ENCODE data around the gene HDGF.
A peak's percentile ranks its signal among the peaks of the same experiment; 100 is the strongest.

HDGF gene

GRCh38 chr1:156747742-156748669, 3.5 kb downstream of the HDGF start:
- CTCF ChIA-PET: interaction anchor here (0.6 to 2.3 kb wide), 6 partner anchors 22 to 278 kb away, joined by 3 to 18 read pairs (median 4); no protein-coding TSS in a partner anchor
- DNase-seq (ENCODE audit: extremely low spot score): no peak

GRCh38 chr1:156746728-156747631, 4.5 kb downstream of the HDGF start:
- DNase-seq (ENCODE audit: extremely low spot score): peak; percentile 72
- TF ChIP-seq SP1 (IDR thresholded peaks at IDR 0.05): no peak
- TF ChIP-seq PKNOX1 (IDR thresholded peaks at IDR 0.05): 0 out of 2 replicates have a peak, but pooled peaks have one; percentile 35
- TF ChIP-seq SUZ12 (IDR thresholded peaks at IDR 0.05): no peak
- peak; percentile 71; the same call in 1 of the 2 replicates for TF ChIP-seq HDGF (IDR thresholded peaks at IDR 0.05; ENCODE audit: borderline replicate concordance)
- ChIA-PET POLR2A (interaction anchor here (1.0 to 2.9 kb wide), 4 partner anchors 11 to 94 kb away, joined by 4 to 31 read pairs (median 17); partner anchors contain the start of genes ISG20L2, METTL25B and PRCC), CTCF (interaction anchor here (0.6 to 2.3 kb wide), 6 partner anchors 21 to 281 kb away, joined by 3 to 18 read pairs (median 4); no protein-coding TSS in a partner anchor)

More at GRCh38 chr1:156747742-156748669, 3.5 kb downstream of the HDGF start:
- no peak for TF ChIP-seq HDGF (IDR thresholded peaks at IDR 0.05; ENCODE audit: borderline replicate concordance)
- no peak for TF ChIP-seq ZNF384 (IDR thresholded peaks at IDR 0.05)
- TF ChIP-seq TARDBP (IDR thresholded peaks at IDR 0.05): no peak
- TF ChIP-seq NFRKB (IDR thresholded peaks at IDR 0.05): no peak
- TF ChIP-seq ARNT (IDR thresholded peaks at IDR 0.05): no peak
- TF ChIP-seq L3MBTL2 (conservative IDR thresholded peaks at IDR 0.05): no peak
- no peak for TF ChIP-seq PKNOX1 (IDR thresholded peaks at IDR 0.05)
- no peak for TF ChIP-seq ELF4 (IDR thresholded peaks at IDR 0.05)
- TF ChIP-seq FOXM1 (IDR thresholded peaks at IDR 0.05; ENCODE audit: borderline replicate concordance): no peak
- TF ChIP-seq LEF1 (IDR thresholded peaks at IDR 0.05; ENCODE audit: borderline replicate concordance): no peak
- no peak for TF ChIP-seq BHLHE40 (IDR thresholded peaks at IDR 0.05; ENCODE audit: borderline replicate concordance)
- no peak for TF ChIP-seq CTBP1 (IDR thresholded peaks at IDR 0.05; ENCODE audit: borderline replicate concordance)
- no peak for TF ChIP-seq FOXA1 (IDR thresholded peaks at IDR 0.05)
- no peak for TF ChIP-seq FOXK2 (IDR thresholded peaks at IDR 0.05)
- no peak for TF ChIP-seq SUZ12 (IDR thresholded peaks at IDR 0.05)
- TF ChIP-seq SP1 (IDR thresholded peaks at IDR 0.05): no peak
- POLR2A ChIA-PET: interaction anchor here (1.0 to 2.9 kb wide), 3 partner anchors 19 to 93 kb away, joined by 4 to 31 read pairs (median 30); partner anchors contain the start of genes ISG20L2, METTL25B and PRCC

GRCh38 chr1:156746406-156746727, 5.1 kb downstream of the HDGF start:
- ChIA-PET CTCF (interaction anchor here (2.3 kb wide), 1 partner anchor 20 kb away, joined by 18 read pairs; no protein-coding TSS in a partner anchor), POLR2A (interaction anchor here (1.4 to 2.9 kb wide), 3 partner anchors 10 to 21 kb away, joined by 4 to 31 read pairs (median 30); partner anchors contain the start of genes ISG20L2, METTL25B and PRCC)
- TF ChIP-seq TARDBP (IDR thresholded peaks at IDR 0.05) (no peak), FOXA1 (IDR thresholded peaks at IDR 0.05) (no peak), SUZ12 (IDR thresholded peaks at IDR 0.05) (no peak), LEF1 (IDR thresholded peaks at IDR 0.05; ENCODE audit: borderline replicate concordance) (no peak), SP1 (IDR thresholded peaks at IDR 0.05) (no peak), CTBP1 (IDR thresholded peaks at IDR 0.05; ENCODE audit: borderline replicate concordance) (no peak), FOXM1 (IDR thresholded peaks at IDR 0.05; ENCODE audit: borderline replicate concordance) (no peak), ELF4 (IDR thresholded peaks at IDR 0.05) (no peak), ARNT (IDR thresholded peaks at IDR 0.05) (no peak), PKNOX1 (IDR thresholded peaks at IDR 0.05) (no peak), ZNF384 (IDR thresholded peaks at IDR 0.05) (no peak), L3MBTL2 (conservative IDR thresholded peaks at IDR 0.05) (no peak), FOXK2 (IDR thresholded peaks at IDR 0.05) (no peak), HDGF (IDR thresholded peaks at IDR 0.05; ENCODE audit: borderline replicate concordance) (no peak), NFRKB (IDR thresholded peaks at IDR 0.05) (no peak), BHLHE40 (IDR thresholded peaks at IDR 0.05; ENCODE audit: borderline replicate concordance) (no peak)
- no peak for DNase-seq (ENCODE audit: extremely low spot score)

- POLR2A ChIA-PET: interaction anchor here (1.4 to 2.9 kb wide), 3 partner anchors 10 to 22 kb away, joined by 4 to 31 read pairs (median 30); partner anchors contain the start of genes ISG20L2, METTL25B and PRCC
- no peak for DNase-seq (ENCODE audit: extremely low spot score)
- CTCF ChIA-PET: interaction anchor here (2.3 kb wide), 1 partner anchor 20 kb away, joined by 18 read pairs; no protein-coding TSS in a partner anchor
- no peak for TF ChIP-seq NFRKB (IDR thresholded peaks at IDR 0.05)
Observed at GRCh38 chr1:156745881-156746280, 5.6 kb downstream of the HDGF start.

GRCh38 chr1:156744786-156745419, 6.6 kb downstream of the HDGF start:
- TF ChIP-seq ZNF384 (IDR thresholded peaks at IDR 0.05) (no peak), NFRKB (IDR thresholded peaks at IDR 0.05) (no peak), ELF4 (IDR thresholded peaks at IDR 0.05) (no peak), BHLHE40 (IDR thresholded peaks at IDR 0.05; ENCODE audit: borderline replicate concordance) (no peak), HDGF (IDR thresholded peaks at IDR 0.05; ENCODE audit: borderline replicate concordance) (no peak), SP1 (IDR thresholded peaks at IDR 0.05) (no peak), PKNOX1 (IDR thresholded peaks at IDR 0.05) (no peak), FOXA1 (IDR thresholded peaks at IDR 0.05) (no peak), SUZ12 (IDR thresholded peaks at IDR 0.05) (no peak), TARDBP (IDR thresholded peaks at IDR 0.05) (no peak), FOXK2 (IDR thresholded peaks at IDR 0.05) (no peak), L3MBTL2 (conservative IDR thresholded peaks at IDR 0.05) (no peak), CTBP1 (IDR thresholded peaks at IDR 0.05; ENCODE audit: borderline replicate concordance) (no peak), FOXM1 (IDR thresholded peaks at IDR 0.05; ENCODE audit: borderline replicate concordance) (no peak), ARNT (IDR thresholded peaks at IDR 0.05) (no peak), LEF1 (IDR thresholded peaks at IDR 0.05; ENCODE audit: borderline replicate concordance) (no peak)
- POLR2A ChIA-PET: interaction anchor here (0.7 kb wide), 1 partner anchor 24 kb away, joined by 3 read pairs; no protein-coding TSS in a partner anchor
- CTCF ChIA-PET: no interaction called here
- no peak for DNase-seq (ENCODE audit: extremely low spot score)
